Uterus (tissue), 4 donors: Measurements from ENCODE around the gene KRTAP9-9. TPM values are rescaled to one million over a fixed set of nuclear protein-coding genes. Genes with fewer than 3 reads are reported as not detected.
"Not testable (repeated sequence)": the region's sequence is repeated elsewhere in the genome, so short reads cannot be mapped to it uniquely, and the experiment has no call there.

ENCODE experiments used
- DNase-seq, 2 donors: peaks; one replicate each; pipeline ENCODE4 v3.0.0-alpha.2; 2019 to 2020
- H3K27ac ChIP-seq, 2 donors: fragments of 200-600 bp; sonication (generic); 1 replicate in 1 of 2; 2 replicates in 1 of 2; pipeline ENCODE4 v1.5.1; 2016 to 2018
- H3K27me3 ChIP-seq, 2 donors: fragments of 200-600 bp; sonication (generic); one replicate each; pipeline ENCODE4 v1.5.1; 2018 to 2019; ENCODE audit warnings: control low read depth in 1 of 2
- H3K36me3 ChIP-seq, 2 donors: fragments of 200-600 bp; sonication (generic); one replicate each; pipeline ENCODE4 v1.5.1; 2019; ENCODE audit warnings: control low read depth in 1 of 2
- H3K4me1 ChIP-seq, 2 donors: fragments of 200-600 bp; sonication (generic); one replicate each; pipeline ENCODE4 v1.5.1; 2018 to 2019; ENCODE audit warnings: control low read depth in 1 of 2
- H3K4me3 ChIP-seq, 2 donors: fragments of 200-600 bp; sonication (generic); 1 replicate in 1 of 2; 2 replicates in 1 of 2; pipeline ENCODE4 v1.5.1; 2018 to 2019; ENCODE audit warnings: mild to moderate bottlenecking in 1 of 2
- H3K9me3 ChIP-seq, 2 donors: fragments of 200-600 bp; sonication (generic); one replicate each; pipeline ENCODE4 v1.5.1; 2019; ENCODE audit warnings: control low read depth in 1 of 2
- CTCF ChIP-seq, 4 experiments: fragments of 200-600 bp in 2 of 4; fragments of 450-650 bp in 2 of 4; sonication (generic) in 2 of 4; IDR thresholded peaks; one replicate each; pipeline ENCODE4 v1.5.1; 2016 to 2019; ENCODE audit warnings: antibody characterized with exemption in 4 of 4, mild to moderate bottlenecking in 2 of 4, moderate library complexity in 1 of 4
- POLR2A ChIP-seq, 2 donors: fragments of 450-650 bp; IDR thresholded peaks; one replicate each; pipeline ENCODE4 v1.6.1; 2016; ENCODE audit warnings: antibody characterized with exemption in 2 of 2, mild to moderate bottlenecking in 1 of 2, moderate library complexity in 1 of 2
- intact Hi-C: fragments of 100-400 bp; cut with DNase I; formaldehyde crosslinking; loops from one replicate; pipeline ENCODE4 v1.15.1; 2023; ENCODE audit warnings: low total_unique reads
- total RNA-seq, 4 donors: library from RNA; depleted of rRNA in 3 of 4; stranded (reverse); fragments of >200 nt in 3 of 4; gene quantifications; one replicate each; pipeline versions ENCODE4 v1.1.0 to v1.2.4, GENCODE V29; 2014 to 2023
- donor health status: DM: yes; HTN: yes; CAD: no.

The KRTAP9-9 gene
- total RNA-seq, 4 donors from 2014 or later, result not detected

GRCh38 chr17:41264599-41264998 is 9.4 kb downstream of the KRTAP9-9 start:
- no peak overlapping the region for H3K27ac ChIP-seq
- H3K36me3 ChIP-seq, result no peaks in the 10 kb centered on the region
- H3K27me3 ChIP-seq, result no peaks in the 10 kb centered on the region
- H3K4me1 ChIP-seq, result no peaks in the 10 kb centered on the region
- no peak for TF ChIP-seq POLR2A (IDR thresholded peaks at IDR 0.05)
- no peak for TF ChIP-seq CTCF (IDR thresholded peaks at IDR 0.05)
- no peaks in the 10 kb centered on the region for H3K9me3 ChIP-seq
- no peak overlapping the region for H3K4me3 ChIP-seq
- DNase-seq, result no peak
- intact Hi-C loops, result no loop called here

- no peak for DNase-seq
- Histone ChIP-seq H3K27ac (no peak within 1 kb of the TSS), H3K4me1 (no peaks in the 10 kb centered on the region), H3K4me3 (no peak within 1 kb of the TSS), H3K36me3 (no peaks in the 10 kb centered on the region), H3K27me3 (no peaks in the 10 kb centered on the region), H3K9me3 (no peaks in the 10 kb centered on the region)
- intact Hi-C loops, result no loop called here
- TF ChIP-seq POLR2A (IDR thresholded peaks at IDR 0.05) (no peak), CTCF (IDR thresholded peaks at IDR 0.05) (no peak)
Observed at GRCh38 chr17:41265078-41265477, 9.9 kb downstream of the KRTAP9-9 start, which contains the start of gene KRTAP9-6. Gene KRTAP9-6, plus strand, starts transcription at chr17:41265378. Its CDS starts 0 bp downstream, at chr17:41265378.

GRCh38 chr17:41267711-41268110 is 12.5 kb downstream of the KRTAP9-9 start:
- TF ChIP-seq POLR2A (IDR thresholded peaks at IDR 0.05), result no peak
- TF ChIP-seq CTCF (IDR thresholded peaks at IDR 0.05), result no peak

GRCh38 chr17:41271323-41271722 is 16.1 kb downstream of the KRTAP9-9 start:
- H3K27ac ChIP-seq, H3K4me1 ChIP-seq, H3K9me3 ChIP-seq, H3K27me3 ChIP-seq, H3K4me3 ChIP-seq, H3K36me3 ChIP-seq, intact Hi-C loops, DNase-seq: not testable (repeated sequence)

More at GRCh38 chr17:41267711-41268110, 12.5 kb downstream of the KRTAP9-9 start:
- no peaks in the 10 kb centered on the region for H3K4me1 ChIP-seq
- H3K9me3 ChIP-seq, result no peaks in the 10 kb centered on the region
- H3K27me3 ChIP-seq, result no peaks in the 10 kb centered on the region
- H3K4me3 ChIP-seq, result no peak overlapping the region
- intact Hi-C loops, result no loop called here
- no peak for DNase-seq
- H3K36me3 ChIP-seq, result no peaks in the 10 kb centered on the region
- H3K27ac ChIP-seq, result no peak overlapping the region

GRCh38 chr17:41271858-41272257 is 16.7 kb downstream of the KRTAP9-9 start:
- no peaks in the 10 kb centered on the region for H3K27me3 ChIP-seq
- intact Hi-C loops, result no loop called here
- H3K36me3 ChIP-seq, result no peaks in the 10 kb centered on the region
- H3K4me3 ChIP-seq, result no peak overlapping the region
- no peak overlapping the region for H3K27ac ChIP-seq
- H3K9me3 ChIP-seq, result no peaks in the 10 kb centered on the region
- no peak for DNase-seq
- TF ChIP-seq POLR2A (IDR thresholded peaks at IDR 0.05) (no peak), CTCF (IDR thresholded peaks at IDR 0.05) (no peak)
- H3K4me1 ChIP-seq, result no peaks in the 10 kb centered on the region

GRCh38 chr17:41275648-41276190 is 20.5 kb downstream of the KRTAP9-9 start, which contains the start of gene KRTAP9-7:
Gene KRTAP9-7, plus strand, starts transcription at chr17:41275698. Its CDS starts 0 bp downstream, at chr17:41275698.
- H3K27me3 ChIP-seq, H3K36me3 ChIP-seq, DNase-seq, H3K4me3 ChIP-seq, H3K4me1 ChIP-seq, intact Hi-C loops, H3K27ac ChIP-seq, H3K9me3 ChIP-seq: not testable (repeated sequence)
